PC-9 (cell line): Measurements from ENCODE around the gene QDPR.

Experiments used
- CTCF ChIP-seq: fragments of 200-600 bp; sonication (generic); conservative IDR thresholded peaks from 2 replicates; pipeline ENCODE4 v1.6.1; 2017; ENCODE audit warnings: mixed run types, antibody characterized with exemption, mild to moderate bottlenecking, moderate library complexity
- EZH2 ChIP-seq: fragments of 200-600 bp; sonication (generic); IDR thresholded peaks from 2 replicates; pipeline ENCODE4 v1.8.0; 2017; ENCODE audit warnings: antibody characterized with exemption, low read depth

GRCh38 chr4:17511509-17511949, 361 bp downstream of the QDPR start:
- TF ChIP-seq CTCF = no peak
- no peak for TF ChIP-seq EZH2
